Stimulated activated CD8-positive, alpha-beta memory T cell treated with anti-CD3 and anti-CD28 coated beads, Interleukin-4, amount 100 ng/mL, for 1 hour (primary cell): ENCODE results near the gene KIF6.
"Not testable (repeated sequence)": the region's sequence is repeated elsewhere in the genome, so short reads cannot be mapped to it uniquely, and the experiment has no call there.

ENCODE experiments used
- DNase-seq, 2 donors: peaks; one replicate each; pipeline ENCODE4 v3.0.0-alpha.2; 2020; ENCODE audit warnings: low read depth in 2 of 2, low spot score in 1 of 2

Gene KIF6

DNA sequence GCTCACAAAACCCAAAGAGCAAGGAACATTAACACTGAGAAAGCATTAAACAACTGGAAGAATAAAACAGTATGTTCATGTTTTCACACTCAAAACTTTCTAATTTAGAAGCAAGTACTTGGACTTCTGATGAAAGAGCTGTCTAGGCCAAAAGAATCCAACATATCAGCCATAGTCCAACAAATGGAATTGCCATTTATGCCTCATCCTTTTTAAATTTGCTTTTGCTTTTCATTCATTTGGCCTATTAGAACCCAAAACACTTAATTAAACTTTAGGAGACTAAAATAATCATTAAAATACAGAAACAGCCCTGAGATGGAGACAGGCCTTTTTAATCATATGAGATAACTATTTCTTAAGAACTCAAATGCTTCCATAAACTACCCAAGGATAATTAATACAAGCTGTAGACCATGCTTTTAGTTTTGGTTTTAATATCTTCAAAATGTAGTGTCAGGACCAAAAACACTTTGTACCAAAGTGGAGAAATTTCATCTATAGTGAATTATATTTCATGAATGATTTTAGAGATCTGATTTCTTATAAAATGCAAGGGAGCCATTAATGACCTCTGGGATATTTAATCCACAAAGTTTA, 166.5 kb downstream of the KIF6 start:
- DNase-seq: no peak

DNA sequence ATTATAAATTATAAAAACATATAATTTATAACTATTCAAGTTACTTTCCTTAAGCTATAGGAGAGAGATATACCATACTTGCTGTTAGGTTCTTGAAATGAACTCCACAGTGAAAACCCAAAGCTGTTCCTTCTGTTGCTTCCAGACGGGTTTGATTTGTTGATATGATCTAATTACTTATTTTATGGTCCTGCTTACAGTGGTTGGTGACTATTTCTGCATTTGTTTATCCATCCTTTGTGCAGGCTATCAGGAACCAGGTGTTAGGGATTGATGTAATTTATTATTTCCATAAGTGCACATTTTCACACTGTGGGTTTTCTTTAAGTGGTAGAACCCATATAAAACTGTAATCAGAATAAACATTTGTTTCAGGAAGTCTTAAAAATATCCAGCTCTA, 167.1 kb downstream of the KIF6 start:
- DNase-seq: no peak

DNA sequence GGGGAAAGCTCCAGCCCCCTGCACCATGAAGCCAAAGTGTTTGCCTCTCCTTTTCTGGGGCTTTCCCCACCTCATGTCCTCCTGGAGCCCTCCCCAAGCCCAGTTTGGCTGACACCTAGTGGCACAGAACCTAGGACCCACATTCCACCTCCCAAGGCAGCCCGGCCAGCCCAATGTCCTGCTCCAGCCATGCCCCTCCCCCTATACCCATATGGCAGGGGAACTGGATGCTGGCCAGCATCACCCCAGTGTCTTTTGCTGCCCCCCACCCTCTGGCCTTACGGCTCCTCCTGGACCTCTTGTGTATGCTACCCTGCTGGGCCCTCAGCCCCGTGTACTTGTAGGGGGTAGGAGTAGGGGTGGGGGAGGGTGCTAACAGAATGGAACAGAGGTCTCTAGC, 170.1 kb downstream of the KIF6 start:
- DNase-seq: no peak

DNA sequence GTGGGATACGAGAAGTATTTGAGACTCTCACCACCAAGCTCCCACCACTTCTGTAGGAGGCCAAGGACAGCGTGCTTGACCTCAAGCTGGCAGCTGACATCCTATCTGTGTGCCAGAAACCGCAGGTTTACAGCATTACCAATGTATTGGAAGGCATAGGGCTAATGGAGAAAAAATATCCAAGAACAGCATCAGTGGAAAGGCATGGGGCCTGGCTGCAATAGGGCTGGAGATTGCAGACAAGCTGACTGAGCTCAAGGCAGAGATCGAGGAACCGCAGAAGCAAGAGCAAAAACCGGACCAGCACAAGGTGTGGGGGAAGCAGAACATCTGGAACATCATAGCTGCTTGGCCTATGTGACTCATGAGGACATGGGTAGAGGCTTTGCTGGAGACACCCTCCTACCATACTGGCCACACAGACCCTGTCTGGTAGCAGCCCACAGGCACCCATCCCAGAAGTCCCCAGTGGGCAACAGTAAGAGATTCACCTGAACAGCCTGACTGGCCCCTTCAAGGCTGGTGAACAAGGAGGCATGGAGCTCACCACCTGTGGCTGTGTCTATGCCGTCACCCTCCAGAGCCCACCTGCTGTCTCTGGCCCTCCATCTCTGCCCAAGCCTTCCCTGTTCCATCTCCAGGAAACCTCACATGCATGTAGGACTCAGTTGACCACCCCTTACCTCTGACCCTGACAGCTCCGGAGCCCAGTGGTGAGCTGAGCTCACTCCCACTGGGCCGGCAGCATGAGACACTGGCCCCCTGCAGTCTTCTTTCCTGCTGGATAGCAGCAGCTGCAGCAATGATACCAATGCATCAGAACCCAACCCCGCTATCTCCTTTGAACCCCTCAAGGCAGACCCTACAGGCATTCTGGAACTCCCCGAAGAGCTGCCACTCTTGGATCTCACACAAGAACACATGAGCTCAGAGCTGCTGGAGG, 171.1 kb downstream of the KIF6 start:
- no peak for DNase-seq

DNA sequence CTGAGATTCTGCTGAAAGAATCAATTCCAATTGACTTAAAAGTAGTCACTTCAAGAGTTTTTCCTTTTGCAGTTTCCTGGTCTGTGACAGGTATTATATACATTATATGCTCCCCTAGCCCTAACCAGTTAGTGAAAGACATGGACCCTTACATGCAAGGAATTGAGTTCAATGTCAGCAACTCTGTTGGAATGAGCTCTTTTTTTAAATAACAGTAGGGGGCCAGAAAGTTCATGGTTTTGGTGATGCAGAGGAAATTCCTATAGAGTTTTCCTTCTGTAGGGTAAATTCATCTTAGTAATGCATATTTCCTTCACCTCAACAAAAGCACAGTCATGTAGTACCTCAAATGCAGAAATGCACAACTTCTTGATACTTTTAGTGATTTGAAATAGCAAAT, 172.2 kb downstream of the KIF6 start:
- DNase-seq: no peak

DNA sequence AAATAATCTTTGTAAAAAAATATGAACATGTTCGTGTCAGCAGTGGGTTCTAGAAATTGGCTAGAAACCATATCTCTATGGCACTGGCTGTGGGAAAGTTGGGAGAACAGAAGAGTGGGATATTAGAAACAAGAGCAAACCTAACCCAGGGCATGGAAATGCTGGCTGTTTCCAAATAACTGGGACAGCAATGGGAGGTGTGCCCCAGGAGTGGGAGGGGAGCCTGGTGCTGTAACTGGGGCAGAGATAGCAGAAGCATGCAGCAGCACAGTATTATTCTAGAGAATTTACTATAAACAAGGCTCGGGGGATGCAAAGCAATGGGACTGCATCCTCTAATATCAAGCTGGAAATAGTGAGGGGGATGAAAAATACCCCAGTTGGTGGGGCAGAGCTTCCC, 175.0 kb downstream of the KIF6 start:
- DNase-seq: no peak

DNA sequence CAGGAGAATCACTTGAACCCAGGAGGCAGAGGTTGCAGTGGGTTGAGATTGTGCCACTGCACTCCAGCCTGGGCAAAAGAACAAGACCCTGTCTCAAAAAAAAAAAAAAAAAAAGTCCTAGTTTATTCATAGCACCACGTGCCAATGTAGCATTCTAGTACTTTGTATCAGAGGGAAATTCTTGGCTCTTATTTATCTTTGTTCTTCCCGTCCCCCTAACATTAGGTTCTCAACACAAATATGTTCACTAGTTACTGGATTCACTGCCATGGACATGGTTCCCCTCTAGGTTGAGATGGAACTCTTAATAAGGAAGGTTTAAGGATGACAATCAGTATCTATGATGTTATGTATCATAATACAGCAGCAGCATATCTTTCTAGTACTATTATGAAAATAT, 178.5 kb downstream of the KIF6 start:
- DNase-seq: no peak

DNA sequence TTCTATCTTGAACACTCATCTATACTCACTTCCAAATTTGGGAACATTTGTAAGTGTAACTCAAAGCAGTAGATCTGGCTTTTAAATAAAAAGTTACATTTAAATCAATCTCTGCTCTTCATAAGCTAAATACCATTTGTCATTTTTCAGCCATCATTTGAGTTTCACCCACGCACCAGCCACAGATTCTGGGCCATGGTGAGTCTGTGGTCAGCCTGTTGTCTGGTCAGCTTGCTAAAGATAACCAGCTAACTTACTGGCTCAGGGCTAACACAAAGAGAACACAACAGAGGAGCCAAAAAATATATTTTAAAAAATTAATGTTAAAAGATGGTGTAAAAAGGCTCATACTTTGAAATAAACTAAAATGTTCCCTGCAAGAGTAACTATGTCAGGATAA, 181.3 kb downstream of the KIF6 start:
- DNase-seq: no peak

DNA sequence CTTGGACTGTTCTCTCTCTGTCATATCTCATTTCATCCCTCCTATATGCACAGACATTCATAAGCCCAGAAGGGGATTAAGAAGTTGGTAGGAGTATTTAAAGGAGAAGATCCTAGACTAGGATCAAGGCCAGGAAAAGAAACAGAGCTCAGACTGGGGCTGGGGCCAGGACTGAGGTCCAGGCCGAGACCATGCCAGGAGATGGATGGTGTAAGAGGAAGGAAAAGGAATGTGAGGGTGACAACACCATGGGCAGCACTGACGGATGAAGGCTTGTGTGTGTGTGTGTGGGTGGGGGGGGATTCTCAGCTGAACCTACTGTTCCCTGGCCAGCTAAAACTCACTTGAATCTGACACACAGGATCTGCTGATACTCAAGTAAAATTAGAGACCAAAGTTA, 182.1 kb downstream of the KIF6 start:
- no peak for DNase-seq

DNA sequence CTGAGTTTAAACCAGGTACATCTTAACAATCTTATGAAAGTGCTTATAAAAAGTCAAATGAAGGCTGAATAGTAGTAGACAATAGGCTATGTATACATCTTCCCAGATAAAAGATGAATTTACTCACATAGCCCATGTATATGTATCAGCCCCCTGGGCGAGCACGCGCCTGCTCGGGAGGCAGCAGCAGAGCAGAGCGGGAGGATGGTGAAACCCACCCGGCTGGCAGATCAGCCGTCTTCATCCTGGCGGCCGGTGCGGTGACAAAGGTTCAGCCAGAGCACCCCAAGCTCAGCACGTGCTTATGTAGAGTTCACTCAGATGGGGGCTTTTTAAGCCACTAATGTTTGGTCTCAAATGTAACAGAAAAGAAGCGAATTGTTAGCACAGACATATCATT, 184.8 kb downstream of the KIF6 start:
- no peak for DNase-seq

DNA sequence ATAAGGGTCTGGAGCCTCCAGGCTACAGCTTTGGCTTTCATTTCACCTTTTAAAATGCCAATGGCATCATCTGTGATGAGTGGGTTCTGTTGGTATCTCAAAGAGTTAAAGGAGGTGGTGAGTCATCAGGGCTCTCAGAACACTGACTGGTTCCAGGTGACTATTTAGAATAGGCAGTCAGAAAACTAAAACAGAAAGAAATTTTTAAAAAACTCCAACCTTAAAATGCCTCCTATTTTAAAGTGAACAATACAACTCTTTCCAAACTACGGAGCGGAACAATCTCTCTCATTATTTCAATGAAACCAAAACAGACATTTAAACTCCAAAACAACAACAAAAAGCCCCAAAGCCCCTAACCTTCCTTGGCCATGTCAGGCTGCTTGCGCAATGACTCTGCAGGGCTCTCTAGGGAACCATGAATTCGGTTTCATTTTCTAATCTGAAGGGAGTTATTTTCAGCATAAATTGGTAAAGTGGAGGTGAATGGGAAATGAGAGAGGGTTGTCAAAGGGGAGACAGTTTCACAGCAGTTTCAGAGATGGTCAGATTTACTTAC, 194.9 kb downstream of the KIF6 start:
- no peak for DNase-seq

DNA sequence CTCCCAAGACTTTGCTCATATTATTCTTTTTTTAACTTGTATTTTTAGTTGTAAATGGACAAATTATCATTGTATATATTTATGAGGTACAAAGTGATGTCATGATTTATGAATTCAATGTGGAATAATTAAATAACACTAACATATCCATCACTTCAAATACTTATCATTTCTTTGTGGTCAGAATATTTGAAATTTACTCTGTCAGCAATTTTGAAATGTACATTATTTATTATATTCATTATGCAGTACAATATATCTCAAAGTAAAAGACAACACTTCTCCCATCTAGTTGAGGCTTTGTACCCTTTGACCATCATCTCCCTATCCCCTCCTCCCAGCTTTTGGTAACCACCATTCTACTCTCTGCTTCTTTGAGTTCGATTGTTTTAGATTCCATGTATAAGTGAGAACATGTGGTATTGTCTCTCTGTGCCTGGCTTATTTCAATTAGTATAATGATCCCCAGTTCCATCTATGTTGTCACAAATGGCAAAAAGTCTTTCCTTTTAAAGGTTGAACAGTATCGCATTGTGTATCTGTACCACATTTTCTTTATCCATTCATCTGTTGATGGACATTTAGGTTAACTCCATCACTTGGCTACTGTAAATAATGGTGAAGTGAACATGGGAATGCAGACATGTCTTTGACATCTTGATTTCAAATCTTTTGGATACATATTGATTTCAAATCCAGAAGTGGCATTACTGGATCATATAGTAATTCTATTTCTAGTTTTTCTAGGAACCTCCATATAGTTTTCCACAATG, 197.2 kb downstream of the KIF6 start:
- no peak for DNase-seq

DNA sequence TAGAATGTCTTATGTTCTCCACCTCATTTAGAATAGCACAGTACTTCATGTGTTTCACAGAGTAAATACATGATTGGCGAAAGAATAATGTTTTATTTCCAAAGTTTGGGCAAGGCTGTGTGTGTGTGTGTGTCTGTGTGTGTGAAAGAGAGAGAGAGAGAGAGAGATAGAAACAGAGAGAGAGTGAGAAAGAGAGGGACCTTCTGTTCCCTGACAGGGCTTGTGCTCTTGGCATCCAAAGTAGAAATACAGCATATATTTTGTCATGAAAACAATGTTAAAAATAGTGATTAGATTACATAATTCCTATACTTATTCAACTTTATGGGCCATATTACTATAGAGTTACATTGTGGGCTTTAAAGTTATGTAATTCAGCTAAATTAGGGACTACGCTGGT, 201.2 kb downstream of the KIF6 start:
- no peak for DNase-seq

DNA sequence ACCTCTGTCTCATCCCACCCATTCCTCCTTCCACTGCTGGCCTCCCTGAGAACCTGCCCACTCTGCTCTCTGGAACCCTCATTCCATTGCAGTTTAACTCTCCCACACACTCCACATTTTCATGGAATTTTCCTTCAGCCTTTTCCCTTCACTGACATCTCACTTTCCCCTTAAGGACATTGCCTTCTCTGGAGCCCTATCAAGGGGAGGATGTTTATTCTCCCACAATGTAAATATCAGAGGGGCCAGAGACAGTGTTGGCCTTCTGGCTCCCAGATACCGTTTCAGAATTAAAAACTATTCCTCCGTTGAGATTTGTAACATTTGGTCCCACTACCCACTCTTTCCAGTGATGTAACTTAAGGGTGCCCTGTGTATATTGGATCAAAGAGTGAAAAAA, 203.2 kb downstream of the KIF6 start:
- no peak for DNase-seq

DNA sequence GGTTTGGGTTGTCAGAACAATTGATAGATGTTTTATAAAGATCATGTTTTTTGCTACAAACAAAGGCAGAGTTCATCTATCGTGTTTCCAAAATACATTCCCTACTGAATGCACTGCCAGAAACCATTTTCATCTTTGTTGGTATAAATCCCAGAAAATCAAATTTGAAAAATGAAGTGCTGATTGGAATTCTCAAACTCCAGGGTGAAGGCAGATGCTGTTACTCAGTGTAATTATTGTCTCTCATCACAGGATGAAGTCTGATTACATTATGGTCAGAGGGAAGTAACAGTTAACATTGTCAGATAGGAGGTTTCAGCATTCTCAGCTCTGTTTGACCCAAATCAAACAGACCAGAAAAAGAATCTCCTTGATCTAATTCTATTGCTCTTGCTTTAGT, 204.3 kb downstream of the KIF6 start:
- DNase-seq: no peak

DNA sequence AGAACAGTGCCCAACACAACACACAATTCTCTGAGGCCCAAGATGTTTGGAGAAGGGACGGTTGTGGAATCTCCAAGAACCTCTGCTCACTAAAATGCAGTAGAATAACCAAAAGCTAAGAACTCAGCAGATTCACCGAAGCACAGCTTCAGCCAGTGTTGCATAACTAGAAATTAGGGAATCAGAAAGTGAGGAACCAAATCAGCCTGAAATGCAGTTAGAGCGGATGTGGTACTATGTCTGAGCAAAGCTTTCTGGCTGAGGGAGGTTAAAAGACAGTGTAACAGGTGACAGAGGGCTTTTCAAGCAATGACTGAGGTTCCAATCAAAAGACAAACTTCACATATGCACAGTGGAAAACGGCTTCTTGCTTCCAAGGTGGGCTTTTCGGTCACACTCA, 204.8 kb downstream of the KIF6 start:
- no peak for DNase-seq

DNA sequence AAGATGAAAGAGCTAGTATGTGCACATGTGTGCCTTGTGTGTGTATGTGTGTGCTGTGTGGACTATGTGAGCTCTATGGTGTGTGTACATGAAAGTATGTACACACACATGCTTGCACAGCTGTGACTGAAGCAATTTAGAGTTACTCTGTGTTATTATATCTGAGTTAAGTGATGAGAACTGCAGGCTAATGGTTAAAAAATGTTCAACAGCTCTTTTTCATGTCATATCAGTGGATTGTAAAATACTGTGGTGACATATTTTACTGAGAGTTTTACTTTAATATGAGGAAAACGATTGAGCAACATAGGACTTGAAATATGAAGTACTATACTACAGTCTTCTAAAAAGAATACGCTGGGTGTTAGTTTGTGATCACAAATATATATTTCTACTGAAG, 207.0 kb downstream of the KIF6 start:
- no peak for DNase-seq

DNA sequence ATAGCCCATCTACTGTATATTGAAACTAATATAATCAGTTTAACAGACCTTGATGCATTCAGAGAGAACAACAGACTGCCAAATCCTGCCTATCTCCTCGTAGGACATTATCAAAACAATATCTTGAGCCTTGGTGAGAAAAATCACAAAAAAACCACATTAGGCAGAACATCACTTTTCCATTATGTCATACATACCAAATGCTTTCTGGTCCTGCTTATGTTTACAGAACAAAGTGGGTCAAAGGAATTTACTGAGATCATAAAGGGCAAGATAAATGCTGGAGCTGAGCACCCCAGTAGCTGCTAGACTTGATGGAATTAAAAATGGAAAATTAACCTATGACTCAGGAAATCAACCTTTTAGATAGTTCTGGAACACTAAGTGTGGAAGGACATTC, 207.5 kb downstream of the KIF6 start:
- DNase-seq: no peak

DNA sequence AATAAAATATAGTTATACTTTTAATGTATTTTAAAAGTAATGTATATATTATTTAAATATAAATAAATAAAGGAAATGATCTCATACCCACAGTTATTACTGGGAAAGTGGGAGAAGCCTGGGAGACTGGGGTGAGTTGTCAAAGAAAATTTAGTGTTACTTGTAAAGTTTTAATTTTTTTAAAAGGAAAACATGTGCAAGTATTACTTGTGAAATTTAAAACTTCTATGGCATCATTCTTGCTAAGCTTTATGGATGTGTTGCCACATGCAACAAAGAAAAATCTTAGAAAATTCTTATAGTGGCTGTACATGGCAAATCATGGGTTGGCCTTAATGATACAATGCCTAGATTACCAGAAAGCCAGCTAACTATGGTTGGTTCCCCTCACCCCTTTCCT, 208.7 kb downstream of the KIF6 start:
- DNase-seq: no peak

DNA sequence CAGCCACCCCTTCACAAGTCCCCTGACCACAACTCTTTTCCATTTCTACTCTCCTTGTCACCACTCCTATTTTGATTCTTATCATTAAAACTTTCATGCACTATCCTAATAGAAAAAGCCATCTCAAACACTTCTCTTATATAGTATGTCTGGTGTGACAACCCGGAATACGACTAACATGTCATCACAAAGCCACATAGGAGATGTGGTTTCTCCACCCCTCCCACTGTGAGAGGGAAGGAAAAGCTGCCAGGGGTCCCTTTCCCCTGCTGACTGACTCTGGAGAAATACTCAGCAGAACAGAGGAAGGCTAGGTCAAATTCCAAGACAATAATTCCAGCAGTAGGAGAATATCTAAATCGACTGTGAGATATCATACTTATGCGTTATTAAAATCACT, 209.7 kb downstream of the KIF6 start:
- DNase-seq: no peak

DNA sequence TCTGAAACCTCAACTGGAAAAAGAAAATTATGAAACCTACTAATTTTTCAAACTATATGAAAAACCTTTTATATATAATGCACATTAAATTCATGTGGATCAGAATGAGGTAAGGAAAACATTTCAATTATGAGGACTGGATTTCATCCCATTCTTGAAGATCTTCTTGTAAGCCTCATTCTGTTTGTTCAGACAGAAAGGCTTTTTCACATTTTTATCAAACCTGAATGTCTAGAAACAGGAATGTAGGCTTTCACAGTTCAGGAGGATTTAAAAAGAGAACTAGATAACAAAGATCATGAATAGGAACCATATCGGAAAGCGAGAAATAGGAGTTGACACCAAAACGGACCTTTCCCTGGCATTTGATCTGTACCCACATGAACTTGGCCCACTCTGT, 210.2 kb downstream of the KIF6 start:
- DNase-seq: no peak

DNA sequence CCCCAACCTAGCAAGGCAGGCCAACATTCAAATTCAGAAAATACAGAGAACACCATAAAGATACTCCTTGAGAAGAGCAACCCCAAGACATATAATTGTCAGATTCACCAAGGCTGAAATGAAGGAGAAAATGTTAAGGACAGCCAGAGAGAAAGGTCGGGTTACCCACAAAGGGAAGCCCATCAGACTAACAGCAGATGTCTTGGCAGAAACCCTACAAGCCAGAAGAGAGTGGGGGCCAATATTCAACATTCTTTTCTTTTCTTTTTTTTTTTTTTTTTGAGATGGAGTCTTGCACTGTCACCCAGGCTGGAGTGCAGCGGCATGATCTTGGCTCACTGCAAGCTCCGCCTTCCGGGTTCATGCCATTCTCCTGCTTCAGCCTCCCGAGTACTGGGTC, 215.4 kb downstream of the KIF6 start:
- DNase-seq: not testable (repeated sequence)
